A549 (cell line): Measurements from ENCODE around the gene SCGB2A2.

Experiments
- CHD2 ChIP-seq: fragments of 150-350 bp; IDR thresholded peaks from 2 replicates; pipeline ENCODE4 v1.6.1; 2014; ENCODE audit warnings: low read length; ENCODE audit not compliant: partially characterized antibody
- EP300 ChIP-seq, 2 experiments: fragments of >200 bp; sonication (Bioruptor Twin); formaldehyde crosslinking; IDR thresholded peaks; 2 replicates in 1 of 2; 3 replicates in 1 of 2; pipeline ENCODE4 v1.6.1; 2016 to 2017
- MAX ChIP-seq: IDR thresholded peaks from 2 replicates; pipeline ENCODE4 v1.6.1; 2012
- TF ChIP-seq, protein P1 (sequence below): IDR thresholded peaks from 2 replicates; pipeline ENCODE4 v1.6.1; 2012; ENCODE audit warnings: low read depth, borderline replicate concordance
- TF ChIP-seq, protein P2 (sequence below): fragments of >200 bp; sonication (Bioruptor Twin); formaldehyde crosslinking; IDR thresholded peaks from 3 replicates; pipeline ENCODE4 v1.5.1; 2016

DNA sequence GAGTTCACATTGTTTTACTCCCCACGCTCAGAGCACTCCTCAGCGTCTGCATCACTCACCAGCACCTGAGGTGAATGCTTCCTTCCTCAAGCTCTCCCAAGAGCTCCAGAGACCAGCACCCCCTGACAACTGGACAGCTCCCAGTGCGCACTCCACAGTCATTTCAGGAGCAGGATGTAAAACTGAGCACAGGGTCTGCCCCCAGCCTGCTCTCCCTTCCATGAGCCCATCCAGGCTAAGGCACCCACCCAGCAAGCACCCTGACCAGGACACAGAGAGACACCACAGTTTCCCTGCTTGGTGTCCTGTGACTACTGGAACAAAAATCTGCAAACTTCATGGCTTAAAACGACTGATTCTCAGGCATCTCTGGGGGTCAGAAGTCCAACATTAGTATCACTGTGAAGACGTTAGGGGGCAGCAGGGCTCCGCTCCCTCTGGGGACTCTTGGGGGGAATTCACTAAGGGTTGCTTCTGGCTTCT, 24.6 kb upstream of the SCGB2A2 start:
- TF ChIP-seq, protein P1, sequence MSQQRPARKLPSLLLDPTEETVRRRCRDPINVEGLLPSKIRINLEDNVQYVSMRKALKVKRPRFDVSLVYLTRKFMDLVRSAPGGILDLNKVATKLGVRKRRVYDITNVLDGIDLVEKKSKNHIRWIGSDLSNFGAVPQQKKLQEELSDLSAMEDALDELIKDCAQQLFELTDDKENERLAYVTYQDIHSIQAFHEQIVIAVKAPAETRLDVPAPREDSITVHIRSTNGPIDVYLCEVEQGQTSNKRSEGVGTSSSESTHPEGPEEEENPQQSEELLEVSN = no peak
- TF ChIP-seq MAX = no peak
- TF ChIP-seq, protein P2, sequence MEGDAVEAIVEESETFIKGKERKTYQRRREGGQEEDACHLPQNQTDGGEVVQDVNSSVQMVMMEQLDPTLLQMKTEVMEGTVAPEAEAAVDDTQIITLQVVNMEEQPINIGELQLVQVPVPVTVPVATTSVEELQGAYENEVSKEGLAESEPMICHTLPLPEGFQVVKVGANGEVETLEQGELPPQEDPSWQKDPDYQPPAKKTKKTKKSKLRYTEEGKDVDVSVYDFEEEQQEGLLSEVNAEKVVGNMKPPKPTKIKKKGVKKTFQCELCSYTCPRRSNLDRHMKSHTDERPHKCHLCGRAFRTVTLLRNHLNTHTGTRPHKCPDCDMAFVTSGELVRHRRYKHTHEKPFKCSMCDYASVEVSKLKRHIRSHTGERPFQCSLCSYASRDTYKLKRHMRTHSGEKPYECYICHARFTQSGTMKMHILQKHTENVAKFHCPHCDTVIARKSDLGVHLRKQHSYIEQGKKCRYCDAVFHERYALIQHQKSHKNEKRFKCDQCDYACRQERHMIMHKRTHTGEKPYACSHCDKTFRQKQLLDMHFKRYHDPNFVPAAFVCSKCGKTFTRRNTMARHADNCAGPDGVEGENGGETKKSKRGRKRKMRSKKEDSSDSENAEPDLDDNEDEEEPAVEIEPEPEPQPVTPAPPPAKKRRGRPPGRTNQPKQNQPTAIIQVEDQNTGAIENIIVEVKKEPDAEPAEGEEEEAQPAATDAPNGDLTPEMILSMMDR = peak; percentile 24; the same call in 2 of the 3 replicates
- TF ChIP-seq CHD2 = no peak
- no peak for TF ChIP-seq EP300 (IDR thresholded peaks at IDR 0.05)
